HCEC 1CT (cell line): ENCODE results near the gene CALHM3.
"Not testable (repeated sequence)": the region's sequence is repeated elsewhere in the genome, so short reads cannot be mapped to it uniquely, and the experiment has no call there.

Source experiments
- DNase-seq: peaks from one replicate; pipeline ENCODE4 v3.0.0-alpha.2; 2017

Gene CALHM3, protein sequence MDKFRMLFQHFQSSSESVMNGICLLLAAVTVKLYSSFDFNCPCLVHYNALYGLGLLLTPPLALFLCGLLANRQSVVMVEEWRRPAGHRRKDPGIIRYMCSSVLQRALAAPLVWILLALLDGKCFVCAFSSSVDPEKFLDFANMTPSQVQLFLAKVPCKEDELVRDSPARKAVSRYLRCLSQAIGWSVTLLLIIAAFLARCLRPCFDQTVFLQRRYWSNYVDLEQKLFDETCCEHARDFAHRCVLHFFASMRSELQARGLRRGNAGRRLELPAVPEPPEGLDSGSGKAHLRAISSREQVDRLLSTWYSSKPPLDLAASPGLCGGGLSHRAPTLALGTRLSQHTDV

DNA sequence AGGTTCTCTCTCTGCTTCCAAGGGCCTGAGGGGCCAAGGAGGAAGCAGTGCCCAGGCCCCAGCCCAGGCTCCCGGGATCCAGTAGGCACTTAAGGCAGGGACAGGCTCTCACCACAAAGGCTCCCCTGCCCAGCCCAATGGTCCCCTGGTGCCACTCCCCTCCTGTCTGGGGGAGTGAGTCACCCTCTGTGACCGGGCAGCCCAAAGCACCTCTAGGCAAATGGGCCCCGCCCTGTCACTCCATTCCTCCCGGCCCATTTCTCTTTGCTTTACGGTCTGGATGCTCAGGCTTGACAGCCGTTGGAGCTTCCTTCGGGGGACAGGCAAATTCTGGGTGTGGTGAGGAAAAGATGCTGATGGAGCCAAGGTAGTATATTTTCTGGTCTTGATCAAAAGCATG, at the start of gene CALHM3:
CALHM3 (minus strand) TSS at position 106 of the 400 bp plus-strand sequence. CDS start 208 bp downstream, outside the sequence.
- no peak for DNase-seq

DNA sequence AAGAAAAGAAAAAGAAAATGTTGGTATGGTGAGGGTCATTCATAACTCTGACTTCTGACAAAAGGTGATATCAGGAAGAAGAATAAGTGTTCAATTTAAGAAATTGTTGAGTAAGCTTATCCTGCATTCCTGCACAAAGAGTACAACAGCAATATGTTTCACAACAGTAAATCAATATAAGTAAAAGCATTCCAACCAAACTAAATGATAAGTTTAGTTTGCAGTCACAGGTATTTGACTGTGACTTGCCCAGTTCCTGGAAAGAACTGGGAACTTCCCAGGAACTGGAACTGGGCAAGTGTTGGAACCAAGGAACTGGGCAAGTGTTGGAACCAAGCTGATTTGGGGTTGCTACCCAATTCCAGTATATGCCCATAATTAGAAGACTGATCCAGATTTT, 49.5 kb upstream of the CALHM3 start:
- DNase-seq, result no peak

DNA sequence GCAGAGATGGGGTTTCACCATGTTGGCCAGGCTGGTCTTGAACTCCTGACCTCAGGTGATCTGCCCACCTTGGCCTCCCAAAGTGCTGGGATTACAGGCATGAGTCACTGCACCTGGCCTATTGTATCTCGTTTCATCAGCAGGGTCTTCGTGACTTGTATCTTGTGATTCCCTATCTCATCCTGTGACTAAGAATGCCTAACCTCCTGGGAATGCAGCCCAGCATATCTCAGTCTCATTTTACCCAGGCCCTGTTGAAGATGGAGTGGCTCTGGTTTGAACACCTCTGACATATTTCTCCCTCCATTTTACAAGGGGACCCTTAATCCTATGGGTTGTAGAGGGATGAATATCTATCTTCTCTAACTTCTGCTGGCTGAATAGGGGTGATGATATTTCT, 48.4 kb upstream of the CALHM3 start:
- peak; percentile 75 for DNase-seq

DNA sequence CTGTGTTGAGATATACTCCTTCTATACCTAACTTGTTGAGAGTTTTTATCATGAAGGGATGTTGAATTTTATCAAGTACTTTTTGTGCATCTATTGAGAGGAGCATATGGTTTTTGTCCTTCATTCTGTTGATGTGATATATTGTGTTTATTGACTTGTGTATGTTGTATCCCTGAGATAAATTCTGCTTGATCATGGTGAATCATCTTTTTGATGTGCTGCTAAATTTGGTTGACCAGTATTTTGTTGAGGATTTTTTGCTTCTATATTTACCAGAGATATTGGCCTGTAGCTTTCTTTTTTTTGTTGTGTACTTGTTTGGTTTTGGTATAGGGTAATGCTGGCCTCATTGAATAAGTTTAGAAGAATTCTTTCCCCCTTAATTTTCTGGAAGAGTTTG, 46.9 kb upstream of the CALHM3 start:
- DNase-seq, result no peak

DNA sequence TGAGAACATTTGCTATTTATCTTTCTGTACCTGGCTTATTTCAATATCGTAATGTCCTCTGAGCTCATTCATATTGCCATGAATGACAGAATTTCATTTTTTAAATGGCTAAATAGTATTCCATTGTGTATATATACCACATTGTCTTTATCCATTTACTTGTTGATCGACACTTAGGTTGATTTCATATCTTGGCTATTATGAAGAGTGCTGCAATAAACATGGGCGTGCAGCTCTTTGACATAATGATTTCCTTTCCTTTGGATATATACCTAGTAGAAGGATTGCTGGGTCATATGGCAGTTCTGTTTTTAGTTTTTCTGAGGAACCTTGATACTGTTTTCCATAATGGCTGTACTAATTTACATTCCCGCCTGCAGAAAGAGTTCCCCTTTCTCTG, 44.6 kb upstream of the CALHM3 start:
- no peak for DNase-seq

DNA sequence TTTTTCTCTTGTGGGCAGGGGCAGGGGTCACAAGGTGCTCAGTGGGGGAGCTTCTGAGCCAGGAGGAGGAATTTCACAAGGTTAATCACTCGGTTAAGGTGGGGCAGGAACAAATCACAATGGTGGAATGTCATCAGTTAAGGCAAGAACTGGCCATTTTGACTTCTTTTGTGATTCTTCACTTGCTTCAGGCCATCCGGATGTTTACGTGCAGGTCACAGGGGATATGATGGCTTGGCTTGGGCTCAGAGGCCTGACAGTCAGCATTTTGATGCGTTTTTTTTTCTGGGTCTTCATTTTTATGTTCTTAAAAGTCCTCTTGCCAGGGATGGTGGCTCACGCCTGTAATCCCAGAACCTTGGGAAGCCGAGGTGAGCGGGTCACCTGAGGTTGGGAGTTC, 43.0 kb upstream of the CALHM3 start:
- DNase-seq, result not testable (repeated sequence)

DNA sequence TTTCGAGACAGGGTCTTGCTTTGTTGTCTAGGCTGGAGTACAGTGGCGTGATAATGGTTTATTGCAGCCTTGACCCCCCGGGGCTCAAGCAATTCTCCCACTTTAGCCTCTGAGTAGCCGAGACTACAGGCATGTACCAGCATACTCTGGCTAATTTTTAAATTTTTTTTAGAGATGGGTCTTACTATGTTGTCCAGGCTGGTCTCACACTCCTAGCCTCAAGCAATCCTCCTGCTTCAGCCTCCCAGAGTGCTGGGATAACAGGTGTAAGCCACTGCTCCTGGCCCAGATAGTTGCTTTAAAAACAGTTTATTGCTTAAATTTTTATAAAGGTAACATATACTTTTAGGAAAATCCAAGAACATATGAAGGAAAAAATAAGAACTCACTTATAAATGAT, 40.8 kb upstream of the CALHM3 start:
- no peak for DNase-seq

DNA sequence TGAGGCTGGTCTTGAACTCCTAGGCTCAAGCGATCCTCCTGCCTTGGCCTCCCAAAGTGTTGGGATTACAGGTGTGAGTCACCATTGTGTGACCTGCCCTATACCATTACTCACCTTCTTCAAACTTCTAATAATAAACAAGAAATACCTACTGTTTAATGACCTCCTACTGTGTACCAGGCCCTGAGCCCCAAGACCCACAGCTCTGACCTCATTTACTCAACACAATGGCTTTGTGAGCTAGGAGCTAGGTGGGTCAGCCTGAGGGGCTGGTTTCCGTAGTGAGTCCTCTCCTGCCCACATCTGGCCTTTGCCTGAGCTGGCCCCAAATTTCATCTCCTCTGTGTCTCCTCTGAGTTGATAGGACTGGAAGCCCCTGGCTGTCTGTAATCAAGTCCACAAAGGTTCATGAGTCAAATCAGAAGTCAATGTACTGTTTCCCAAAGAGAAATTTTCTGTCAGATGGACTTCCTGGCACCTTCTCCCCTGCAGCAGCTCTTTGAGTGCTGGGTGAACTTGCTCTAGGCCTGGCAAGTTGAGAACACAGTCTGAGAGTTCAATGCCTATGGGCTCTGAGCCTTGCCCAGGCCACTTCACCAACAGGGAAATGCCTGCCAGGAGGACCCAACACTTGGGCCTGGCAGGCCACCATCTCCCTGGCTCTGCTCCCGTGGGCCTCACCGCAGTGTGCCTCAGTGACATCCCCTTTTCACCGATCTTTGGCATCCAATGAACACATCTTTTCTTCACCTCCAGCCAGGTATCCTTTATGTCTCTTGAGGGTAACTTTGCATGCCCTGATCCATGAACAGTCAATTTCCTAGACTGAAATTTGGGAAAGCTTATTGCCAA, 38.4 kb upstream of the CALHM3 start:
- no peak for DNase-seq

DNA sequence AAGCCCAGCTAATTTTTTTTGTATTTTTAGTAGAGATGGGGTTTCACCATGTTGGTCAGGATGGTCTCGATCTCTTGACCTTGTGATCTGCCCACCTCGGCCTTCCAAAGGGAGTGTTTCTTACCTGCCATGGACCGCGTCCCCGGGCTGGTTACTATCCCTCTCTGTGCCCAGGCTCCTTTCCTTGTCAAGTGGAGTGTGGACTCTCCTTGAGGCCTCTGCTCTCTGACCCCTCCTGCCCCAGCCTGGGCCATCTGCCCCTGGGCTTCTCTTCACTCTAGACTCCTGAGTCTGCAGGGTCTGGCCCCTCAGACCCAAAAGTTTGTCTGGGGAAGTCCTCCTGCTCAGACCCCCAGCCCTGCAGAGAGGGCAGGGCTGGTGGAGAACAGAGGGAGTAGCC, 35.2 kb upstream of the CALHM3 start:
- no peak for DNase-seq

DNA sequence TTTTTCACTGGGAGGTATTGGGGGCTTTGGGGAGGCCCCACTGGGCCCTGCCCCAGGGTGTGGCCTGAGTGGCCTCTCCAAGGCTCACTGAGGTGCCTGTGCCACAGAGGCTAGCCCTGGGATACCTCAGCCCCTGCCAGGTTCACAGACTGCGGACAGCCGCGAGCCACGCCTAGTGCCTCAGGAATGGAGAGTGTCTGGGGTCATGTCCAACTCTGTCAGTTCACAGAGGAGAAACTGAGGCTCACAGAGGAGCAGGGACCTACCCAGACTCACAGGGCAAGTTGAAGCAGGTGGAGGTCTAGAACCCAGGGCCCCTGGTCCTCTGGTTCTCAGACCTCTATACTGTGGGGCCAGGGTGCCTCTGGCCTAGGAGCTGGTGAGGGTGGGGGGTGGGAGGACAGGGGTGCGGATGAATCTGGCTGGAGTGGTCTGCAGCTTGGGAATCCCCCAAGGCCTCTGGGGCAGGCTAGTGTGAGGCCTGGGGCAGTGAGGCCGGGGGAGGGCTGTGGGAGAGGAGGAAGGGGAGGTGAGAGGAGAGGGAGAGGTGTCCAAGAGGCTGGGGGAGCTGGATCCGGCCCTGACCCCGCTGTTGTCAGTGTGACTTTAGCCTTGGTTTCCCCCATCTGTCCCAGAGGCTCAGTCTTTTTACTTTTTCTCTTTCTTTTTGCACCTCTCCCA, 34.5 kb upstream of the CALHM3 start:
- DNase-seq, result no peak

DNA sequence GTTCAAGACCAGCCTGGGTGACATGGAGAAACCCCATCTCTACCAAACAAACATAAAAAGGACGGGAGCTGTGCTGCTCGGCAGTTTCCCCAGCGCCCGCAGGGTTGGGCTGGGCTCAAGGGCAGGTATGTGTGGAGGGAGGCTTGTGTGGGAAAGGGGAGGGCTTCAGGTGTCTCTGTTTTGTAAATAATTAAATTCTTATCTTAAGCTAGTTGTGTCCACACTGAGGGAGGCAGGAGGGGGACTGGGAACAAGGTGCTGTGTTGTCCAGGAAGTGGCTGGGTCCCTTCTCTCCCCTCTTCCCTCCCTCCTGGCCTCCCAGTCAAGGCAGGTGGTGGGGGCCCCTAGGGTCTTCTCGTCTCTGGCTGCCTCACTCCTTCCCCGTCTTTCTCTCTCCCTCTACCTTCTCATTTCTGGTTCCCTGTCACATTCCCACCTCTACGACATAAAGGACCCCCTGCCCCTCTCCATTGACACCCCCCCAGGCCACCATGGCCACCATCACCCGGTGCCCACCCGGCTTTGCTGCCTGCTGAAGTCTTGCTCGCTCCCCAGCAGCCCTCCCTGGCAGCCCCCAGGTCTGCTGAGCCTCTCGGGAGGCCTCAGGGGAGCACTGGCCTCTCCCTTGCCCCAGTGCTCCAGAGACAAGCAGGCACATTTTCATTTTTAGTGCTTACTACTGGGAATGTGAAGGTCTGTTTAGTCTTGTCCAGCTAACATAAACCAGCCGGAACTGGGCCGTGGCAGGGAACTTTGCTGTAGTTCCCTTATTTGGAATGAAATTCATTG, 33.7 kb upstream of the CALHM3 start:
- no peak for DNase-seq

DNA sequence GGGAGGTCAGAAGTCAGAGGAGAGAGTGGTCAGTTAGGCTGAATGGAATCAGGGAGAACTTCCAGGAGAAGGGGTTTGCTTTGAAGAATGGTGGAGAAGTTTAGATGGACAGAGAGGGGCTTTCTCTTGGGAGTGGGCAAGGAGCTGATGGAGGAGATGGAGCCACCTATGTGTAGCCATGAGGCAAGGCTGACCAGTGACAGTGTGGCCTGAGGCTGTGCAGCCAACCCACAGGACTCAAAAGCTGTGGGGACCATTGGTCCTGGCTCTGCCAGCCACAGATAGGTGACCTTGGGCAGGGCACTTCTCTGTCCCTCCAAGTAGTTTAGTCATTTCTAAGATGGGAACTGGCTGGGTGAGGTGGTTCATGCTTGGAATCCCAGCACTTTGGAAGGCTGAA, 33.1 kb upstream of the CALHM3 start:
- no peak for DNase-seq

DNA sequence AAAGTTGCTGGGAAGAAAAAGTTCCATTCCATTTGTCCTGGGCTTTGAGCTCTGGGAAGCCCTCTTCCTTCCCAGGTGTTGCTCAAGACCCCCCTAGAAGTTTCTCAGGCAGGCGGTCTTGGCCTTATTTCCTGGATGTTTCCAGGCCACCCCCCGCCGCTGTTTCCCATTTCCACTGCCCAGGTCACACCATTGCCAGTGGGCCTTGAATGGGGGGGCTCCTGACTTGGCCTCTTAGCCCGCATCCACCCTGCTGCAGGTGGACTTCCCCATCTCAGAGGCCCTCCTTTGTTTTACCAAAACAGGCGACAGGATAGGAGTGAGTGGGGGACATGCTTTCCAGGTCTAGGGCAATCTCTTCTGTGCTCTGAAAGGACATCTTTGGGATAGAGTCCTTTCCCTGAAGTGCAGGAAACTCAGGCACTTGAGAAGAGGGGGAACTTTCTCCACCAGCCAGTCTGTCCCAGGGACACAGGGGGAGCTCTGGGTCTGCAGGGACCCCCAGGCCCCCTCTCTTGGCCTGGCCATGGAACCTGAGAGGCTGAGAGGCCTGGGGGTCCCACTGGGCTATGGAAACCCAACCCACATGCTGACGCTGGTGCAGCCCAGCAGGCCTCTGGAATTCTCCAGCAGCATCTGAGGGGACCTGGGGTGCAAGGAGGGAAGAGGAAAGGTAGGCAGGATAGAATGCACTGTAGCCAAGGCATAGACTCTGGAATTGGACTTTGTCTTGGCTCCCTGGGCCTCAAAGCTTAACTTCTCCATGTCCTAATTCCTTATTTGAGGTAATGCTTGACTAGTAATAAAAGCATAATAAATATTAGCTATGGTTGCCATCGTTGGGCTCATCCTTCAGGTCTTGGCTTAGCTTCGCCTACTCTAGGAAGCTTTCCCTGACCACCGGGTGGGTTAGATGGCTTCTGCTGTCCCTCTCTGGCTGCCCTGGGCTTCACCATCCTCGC, 32.0 kb upstream of the CALHM3 start:
- DNase-seq, result no peak

DNA sequence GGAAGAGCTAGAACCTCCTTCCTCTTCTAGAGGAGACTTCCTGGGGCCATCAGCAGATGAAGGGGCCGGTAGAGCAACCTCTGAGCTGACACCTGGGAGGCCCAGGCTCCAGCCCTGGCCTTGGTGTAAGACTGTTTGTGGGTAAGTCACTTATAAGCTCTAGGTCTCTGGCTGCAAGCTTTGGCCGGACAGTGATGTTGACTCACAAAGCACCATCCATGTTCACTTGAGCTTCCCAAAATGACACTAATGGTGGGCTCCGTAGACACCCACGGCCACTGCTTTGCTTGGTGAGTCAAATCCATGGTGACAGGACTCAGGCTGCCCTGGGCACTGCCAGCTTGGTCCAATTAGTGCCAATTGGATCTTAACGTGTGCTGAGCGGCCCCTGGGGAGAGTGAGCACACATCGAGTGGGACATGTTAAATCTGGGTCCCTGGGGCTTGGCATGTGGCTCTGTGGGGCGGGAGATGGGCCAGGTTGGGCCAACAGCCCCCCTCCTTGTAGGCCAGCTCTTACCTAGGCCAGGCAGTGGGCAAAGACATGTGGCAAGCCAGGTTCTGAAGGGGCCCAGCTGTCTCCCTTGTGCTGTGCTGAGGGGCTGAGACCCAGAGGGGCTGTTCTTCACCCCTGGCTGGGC, 31.1 kb upstream of the CALHM3 start:
- DNase-seq, result no peak

DNA sequence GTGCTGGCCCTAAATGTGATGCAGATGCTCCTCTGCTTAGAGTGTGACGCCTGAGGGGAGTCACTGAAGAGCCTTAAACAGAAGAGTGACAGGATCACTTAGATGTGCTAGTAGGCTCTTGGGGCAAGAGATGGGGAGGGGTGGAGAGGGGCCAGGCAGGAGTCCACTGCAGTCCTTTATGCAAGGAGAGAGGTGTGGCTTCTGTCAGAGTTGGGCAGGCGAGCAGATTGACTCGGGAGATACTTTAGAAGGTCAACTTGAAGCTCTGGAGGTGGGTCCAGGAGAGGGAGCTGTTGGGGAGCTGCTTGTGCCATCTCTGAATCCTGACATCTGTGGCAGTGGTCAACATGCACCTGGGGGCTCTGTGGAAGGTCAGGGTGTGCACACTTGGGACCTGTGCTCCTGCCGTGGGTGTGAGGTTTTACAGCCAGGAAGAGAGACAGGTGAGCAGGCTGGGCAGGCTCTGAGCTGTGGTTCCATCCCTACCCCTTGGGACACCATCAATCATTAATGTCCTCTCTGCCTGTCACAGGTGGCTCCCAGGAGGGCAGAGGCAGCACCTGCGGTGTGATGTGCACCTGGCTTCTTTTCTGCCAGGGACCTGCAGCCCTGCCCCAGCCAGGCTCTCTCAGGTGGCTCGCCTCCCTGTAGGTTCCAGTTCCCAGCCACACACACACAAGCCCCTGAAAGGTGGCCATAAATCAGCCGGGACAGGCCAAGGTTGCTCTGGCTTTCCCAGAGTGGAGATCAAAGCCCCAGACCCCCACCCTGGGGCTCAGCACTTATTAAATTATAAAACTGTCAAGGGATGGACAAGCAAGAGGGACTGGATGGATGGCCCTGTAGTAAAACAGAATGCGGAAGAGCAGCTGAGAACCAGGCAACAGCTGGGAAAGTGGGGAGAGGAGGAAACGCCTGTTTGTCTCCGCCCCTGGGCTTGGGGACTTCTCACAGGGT, 28.5 kb upstream of the CALHM3 start:
- DNase-seq, result no peak

DNA sequence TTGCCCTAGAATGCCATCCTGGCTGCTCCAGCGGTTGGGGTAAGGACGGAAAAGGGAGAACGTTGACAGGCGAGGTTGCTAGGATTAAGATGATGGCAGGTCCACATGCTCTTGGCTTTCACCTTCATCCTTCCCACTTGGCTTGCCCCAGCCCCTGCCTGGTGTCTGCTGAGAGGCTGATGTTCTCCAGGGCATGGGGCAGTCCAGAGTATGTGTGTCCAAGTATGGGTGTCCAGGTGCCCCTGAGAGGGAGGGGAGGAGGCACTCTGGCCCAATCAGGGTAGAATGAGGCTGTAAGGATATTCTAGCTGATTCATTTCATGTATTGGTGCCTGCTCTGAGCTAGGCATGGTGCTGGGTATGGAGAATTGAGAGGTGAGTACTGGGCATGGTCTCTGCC, 27.0 kb upstream of the CALHM3 start:
- no peak for DNase-seq

DNA sequence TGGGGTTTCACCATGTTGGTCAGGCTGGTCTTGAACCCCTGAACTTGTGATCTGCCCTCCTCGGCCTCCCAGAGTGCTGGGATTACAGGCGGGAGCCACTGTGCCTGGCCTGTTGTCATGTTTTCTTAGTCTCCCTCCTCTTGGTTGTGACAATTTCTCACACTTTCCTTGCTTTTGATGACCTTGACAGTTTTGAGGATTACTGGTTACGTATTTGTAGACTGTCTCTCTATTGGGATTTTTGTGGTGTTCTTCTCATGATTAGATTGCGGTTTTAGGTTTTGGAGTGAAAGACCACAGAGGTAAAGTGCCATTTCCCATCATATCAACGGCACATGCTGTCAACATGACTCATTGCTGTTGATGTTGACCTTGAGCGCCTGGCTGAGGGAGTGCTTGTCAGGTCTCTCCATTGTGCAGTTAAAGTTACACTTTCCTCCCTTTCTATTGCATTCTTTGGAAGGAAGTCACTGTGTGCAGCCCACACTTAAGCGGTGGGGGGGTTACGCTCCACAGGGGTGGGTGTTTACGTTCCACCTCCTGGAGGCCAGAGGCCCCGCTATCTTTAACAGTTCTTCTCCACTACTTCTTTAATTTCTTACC, 25.2 kb upstream of the CALHM3 start:
- peak; percentile 91 for DNase-seq

DNA sequence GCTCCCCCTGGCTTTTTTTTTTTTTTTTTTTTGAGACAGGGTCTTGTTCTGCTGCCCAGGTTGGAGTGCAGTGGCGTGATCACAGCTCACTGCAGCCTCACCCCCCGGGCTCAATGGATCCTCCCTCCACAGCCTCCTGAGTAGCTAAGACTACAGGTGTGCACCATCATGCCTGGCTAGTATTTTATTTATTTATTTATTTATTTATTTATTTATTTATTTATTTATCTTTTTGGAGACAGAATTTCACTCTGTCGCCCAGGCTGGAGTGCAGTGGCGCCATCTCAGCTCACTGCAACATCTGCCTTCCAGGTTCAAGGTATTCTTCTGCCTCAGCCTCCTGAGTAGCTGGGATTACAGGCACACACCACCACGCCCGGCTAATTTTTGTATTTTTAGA, 24.7 kb upstream of the CALHM3 start:
- DNase-seq, result not testable (repeated sequence)

DNA sequence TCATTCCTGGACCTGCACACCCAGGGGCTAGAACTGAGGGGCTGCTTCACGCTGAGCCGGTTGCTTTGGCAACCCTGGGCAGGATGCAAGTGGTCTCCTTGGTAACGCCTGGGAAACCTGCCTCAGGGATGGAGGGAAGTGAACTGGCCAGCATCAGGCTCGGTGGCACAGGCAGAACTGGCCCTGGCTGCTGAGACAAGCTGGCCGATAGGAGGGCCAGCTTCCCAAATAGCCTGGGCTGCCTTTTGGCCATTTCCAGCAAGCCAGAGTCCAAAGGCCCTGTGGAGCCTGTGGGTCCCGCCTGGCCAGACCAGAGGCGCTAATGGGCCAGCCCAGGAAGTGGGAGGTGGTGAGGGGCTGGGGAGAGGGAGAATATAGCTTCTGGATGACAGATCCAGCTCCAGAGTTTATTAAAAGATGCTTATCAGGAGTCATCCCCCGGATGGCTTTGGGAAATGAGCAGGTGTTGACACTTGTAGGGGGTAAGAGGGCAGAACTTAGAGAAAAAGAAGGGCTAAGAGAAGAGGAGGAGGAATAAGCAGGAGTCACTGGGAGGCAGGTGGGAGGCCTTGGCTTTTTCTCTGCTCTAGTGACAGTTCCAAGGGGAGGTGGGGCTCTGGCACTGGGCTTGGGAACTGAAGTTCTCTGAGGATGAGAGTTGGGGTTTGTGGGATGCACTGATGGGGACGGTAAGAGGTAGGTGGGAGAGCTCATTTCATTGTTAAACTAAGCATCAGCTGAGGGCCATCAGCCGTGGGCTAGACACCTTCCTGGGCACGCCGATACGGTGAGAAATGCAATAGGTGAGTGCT, 24.0 kb upstream of the CALHM3 start:
- DNase-seq, result no peak
